ENCODE data around the gene TPPP3.

- TF ChIP-seq CTCF (IDR thresholded peaks at IDR 0.05), result no peak
- no peak for TF ChIP-seq POLR2A (IDR thresholded peaks at IDR 0.05)
- TF ChIP-seq EP300 (IDR thresholded peaks at IDR 0.05), result peak in 1 of 4 donors; percentile 18
- peak in 1 of 2 donors; percentile 11 for TF ChIP-seq POLR2AphosphoS5 (IDR thresholded peaks at IDR 0.05)
Measured at GRCh38 chr16:67441271-67441753, 48.0 kb upstream of the TPPP3 start.
